ENCODE results near the gene GABRG3. TPM values are rescaled to one million over a fixed set of nuclear protein-coding genes. Genes with fewer than 3 reads are reported as not detected.

The GABRG3 gene
- total and polyA plus RNA-seq, 2 experiments from 2014 or later, result 0.10 to 1.4 TPM

DNA sequence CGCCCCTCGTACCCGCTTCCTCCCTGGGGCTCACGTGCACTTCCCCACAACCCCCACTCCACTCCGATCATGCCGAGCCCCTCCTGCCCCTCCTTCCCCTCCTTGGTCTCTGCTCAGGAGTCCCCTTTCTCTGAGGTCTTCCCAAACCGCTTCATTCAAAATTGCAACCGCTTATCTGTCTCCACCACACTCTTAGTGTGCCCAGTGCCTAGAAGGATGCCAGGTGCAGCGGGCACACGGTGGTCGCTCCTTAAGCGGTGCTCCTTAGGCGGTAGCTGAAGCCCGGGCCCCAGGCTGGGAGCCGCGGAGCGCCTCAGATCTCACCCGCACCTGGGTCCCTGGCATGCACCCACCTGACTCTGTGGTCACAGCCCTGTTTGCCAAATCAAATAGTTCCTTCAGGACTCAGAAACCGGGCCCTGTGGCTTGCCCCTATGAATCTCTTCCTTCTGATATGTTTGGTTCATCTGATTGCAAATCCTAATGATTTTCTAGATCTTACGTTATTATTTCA, 603.6 kb downstream of the GABRG3 start (continued):
- TF ChIP-seq, protein P1, sequence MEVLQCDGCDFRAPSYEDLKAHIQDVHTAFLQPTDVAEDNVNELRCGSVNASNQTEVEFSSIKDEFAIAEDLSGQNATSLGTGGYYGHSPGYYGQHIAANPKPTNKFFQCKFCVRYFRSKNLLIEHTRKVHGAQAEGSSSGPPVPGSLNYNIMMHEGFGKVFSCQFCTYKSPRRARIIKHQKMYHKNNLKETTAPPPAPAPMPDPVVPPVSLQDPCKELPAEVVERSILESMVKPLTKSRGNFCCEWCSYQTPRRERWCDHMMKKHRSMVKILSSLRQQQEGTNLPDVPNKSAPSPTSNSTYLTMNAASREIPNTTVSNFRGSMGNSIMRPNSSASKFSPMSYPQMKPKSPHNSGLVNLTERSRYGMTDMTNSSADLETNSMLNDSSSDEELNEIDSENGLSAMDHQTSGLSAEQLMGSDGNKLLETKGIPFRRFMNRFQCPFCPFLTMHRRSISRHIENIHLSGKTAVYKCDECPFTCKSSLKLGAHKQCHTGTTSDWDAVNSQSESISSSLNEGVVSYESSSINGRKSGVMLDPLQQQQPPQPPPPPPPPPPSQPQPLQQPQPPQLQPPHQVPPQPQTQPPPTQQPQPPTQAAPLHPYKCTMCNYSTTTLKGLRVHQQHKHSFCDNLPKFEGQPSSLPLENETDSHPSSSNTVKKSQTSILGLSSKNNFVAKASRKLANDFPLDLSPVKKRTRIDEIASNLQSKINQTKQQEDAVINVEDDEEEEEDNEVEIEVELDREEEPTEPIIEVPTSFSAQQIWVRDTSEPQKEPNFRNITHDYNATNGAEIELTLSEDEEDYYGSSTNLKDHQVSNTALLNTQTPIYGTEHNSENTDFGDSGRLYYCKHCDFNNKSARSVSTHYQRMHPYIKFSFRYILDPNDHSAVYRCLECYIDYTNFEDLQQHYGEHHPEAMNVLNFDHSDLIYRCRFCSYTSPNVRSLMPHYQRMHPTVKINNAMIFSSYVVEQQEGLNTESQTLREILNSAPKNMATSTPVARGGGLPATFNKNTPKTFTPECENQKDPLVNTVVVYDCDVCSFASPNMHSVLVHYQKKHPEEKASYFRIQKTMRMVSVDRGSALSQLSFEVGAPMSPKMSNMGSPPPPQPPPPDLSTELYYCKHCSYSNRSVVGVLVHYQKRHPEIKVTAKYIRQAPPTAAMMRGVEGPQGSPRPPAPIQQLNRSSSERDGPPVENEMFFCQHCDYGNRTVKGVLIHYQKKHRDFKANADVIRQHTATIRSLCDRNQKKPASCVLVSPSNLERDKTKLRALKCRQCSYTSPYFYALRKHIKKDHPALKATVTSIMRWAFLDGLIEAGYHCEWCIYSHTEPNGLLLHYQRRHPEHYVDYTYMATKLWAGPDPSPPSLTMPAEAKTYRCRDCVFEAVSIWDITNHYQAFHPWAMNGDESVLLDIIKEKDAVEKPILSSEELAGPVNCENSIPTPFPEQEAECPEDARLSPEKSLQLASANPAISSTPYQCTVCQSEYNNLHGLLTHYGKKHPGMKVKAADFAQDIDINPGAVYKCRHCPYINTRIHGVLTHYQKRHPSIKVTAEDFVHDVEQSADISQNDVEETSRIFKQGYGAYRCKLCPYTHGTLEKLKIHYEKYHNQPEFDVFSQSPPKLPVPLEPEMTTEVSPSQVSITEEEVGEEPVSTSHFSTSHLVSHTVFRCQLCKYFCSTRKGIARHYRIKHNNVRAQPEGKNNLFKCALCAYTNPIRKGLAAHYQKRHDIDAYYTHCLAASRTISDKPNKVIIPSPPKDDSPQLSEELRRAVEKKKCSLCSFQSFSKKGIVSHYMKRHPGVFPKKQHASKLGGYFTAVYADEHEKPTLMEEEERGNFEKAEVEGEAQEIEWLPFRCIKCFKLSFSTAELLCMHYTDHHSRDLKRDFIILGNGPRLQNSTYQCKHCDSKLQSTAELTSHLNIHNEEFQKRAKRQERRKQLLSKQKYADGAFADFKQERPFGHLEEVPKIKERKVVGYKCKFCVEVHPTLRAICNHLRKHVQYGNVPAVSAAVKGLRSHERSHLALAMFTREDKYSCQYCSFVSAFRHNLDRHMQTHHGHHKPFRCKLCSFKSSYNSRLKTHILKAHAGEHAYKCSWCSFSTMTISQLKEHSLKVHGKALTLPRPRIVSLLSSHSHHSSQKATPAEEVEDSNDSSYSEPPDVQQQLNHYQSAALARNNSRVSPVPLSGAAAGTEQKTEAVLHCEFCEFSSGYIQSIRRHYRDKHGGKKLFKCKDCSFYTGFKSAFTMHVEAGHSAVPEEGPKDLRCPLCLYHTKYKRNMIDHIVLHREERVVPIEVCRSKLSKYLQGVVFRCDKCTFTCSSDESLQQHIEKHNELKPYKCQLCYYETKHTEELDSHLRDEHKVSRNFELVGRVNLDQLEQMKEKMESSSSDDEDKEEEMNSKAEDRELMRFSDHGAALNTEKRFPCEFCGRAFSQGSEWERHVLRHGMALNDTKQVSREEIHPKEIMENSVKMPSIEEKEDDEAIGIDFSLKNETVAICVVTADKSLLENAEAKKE (CRISPR knock-in tag; IDR thresholded peaks at IDR 0.05), result no peak
- TF ChIP-seq JUNB (IDR thresholded peaks at IDR 0.05; ENCODE audit: unreplicated experiment) (no peak), ZNF331 (CRISPR knock-in tag; IDR thresholded peaks at IDR 0.05; ENCODE audit: low read depth) (no peak), NANOG (IDR thresholded peaks at IDR 0.05; ENCODE audit: borderline replicate concordance) (no peak), ZNF114 (CRISPR knock-in tag; IDR thresholded peaks at IDR 0.05) (no peak), CREB1 (CRISPR knock-in tag; IDR thresholded peaks at IDR 0.05; ENCODE audit: low read depth) (no peak)
- TF ChIP-seq, protein P2, sequence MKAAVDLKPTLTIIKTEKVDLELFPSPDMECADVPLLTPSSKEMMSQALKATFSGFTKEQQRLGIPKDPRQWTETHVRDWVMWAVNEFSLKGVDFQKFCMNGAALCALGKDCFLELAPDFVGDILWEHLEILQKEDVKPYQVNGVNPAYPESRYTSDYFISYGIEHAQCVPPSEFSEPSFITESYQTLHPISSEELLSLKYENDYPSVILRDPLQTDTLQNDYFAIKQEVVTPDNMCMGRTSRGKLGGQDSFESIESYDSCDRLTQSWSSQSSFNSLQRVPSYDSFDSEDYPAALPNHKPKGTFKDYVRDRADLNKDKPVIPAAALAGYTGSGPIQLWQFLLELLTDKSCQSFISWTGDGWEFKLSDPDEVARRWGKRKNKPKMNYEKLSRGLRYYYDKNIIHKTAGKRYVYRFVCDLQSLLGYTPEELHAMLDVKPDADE (IDR thresholded peaks at IDR 0.05), result no peak

- ATAC-seq (no peak), DNase-seq (ENCODE audit: low spot score) (no peak)
- no peak overlapping the region for H3K4me3 ChIP-seq
- H3K27ac Mint-ChIP-seq, result no peak overlapping the region
- H3K79me2 ChIP-seq (replicated peaks; ENCODE audit: insufficient read depth), result no peaks in the 10 kb centered on the region
- H3K36me3 Mint-ChIP-seq (ENCODE audit: low read depth), result no peaks in the 10 kb centered on the region
- H3F3A ChIP-seq (replicated peaks; ENCODE audit: low read depth), result no peaks in the 10 kb centered on the region
- H4K20me1 ChIP-seq (replicated peaks; ENCODE audit: insufficient read depth), result no peaks in the 10 kb centered on the region
- no peaks in the 10 kb centered on the region for H3K4me1 ChIP-seq (ENCODE audit: insufficient read depth)
- peaks cover 2% of the 10 kb centered on the region; the same call in 2 of the 3 replicates for H3K4me1 Mint-ChIP-seq
- no peaks in the 10 kb centered on the region for H3K36me3 ChIP-seq (ENCODE audit: insufficient read depth)
- H3K9me2 ChIP-seq (ENCODE audit: insufficient read depth), result no peaks in the 10 kb centered on the region; the same call in none of the 2 replicates
- H3K4me2 ChIP-seq, result no peak overlapping the region
- H3K27me3 Mint-ChIP-seq (ENCODE audit: insufficient read depth, low read depth, poor library complexity), result peaks cover 3% of the 10 kb centered on the region
- H2AFZ ChIP-seq, result no peak overlapping the region
- H3K9me3 Mint-ChIP-seq, result no peaks in the 10 kb centered on the region
- H3K27ac ChIP-seq (ENCODE audit: low read depth), result no peak overlapping the region
- H3K27me3 ChIP-seq (ENCODE audit: insufficient read depth), result no peaks in the 10 kb centered on the region
- H3K4me3 Mint-ChIP-seq, result no peak overlapping the region
- TF ChIP-seq ZNF114 (CRISPR knock-in tag; IDR thresholded peaks at IDR 0.05) (no peak), ZNF331 (CRISPR knock-in tag; IDR thresholded peaks at IDR 0.05; ENCODE audit: low read depth) (no peak), NANOG (IDR thresholded peaks at IDR 0.05; ENCODE audit: borderline replicate concordance) (no peak), POLR2AphosphoS5 (IDR thresholded peaks at IDR 0.05; ENCODE audit: low read depth) (no peak), EZH2 (IDR thresholded peaks at IDR 0.05; ENCODE audit: low read depth, unreplicated experiment) (no peak), STAT1 (IDR thresholded peaks at IDR 0.05; ENCODE audit: unreplicated experiment) (no peak), EZH2phosphoT487 (IDR thresholded peaks at IDR 0.05; ENCODE audit: unreplicated experiment) (no peak)
- TF ChIP-seq, protein P3, sequence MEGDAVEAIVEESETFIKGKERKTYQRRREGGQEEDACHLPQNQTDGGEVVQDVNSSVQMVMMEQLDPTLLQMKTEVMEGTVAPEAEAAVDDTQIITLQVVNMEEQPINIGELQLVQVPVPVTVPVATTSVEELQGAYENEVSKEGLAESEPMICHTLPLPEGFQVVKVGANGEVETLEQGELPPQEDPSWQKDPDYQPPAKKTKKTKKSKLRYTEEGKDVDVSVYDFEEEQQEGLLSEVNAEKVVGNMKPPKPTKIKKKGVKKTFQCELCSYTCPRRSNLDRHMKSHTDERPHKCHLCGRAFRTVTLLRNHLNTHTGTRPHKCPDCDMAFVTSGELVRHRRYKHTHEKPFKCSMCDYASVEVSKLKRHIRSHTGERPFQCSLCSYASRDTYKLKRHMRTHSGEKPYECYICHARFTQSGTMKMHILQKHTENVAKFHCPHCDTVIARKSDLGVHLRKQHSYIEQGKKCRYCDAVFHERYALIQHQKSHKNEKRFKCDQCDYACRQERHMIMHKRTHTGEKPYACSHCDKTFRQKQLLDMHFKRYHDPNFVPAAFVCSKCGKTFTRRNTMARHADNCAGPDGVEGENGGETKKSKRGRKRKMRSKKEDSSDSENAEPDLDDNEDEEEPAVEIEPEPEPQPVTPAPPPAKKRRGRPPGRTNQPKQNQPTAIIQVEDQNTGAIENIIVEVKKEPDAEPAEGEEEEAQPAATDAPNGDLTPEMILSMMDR (conservative IDR thresholded peaks at IDR 0.05; ENCODE audit: low read depth in 2 of 2), result no peak
- TF ChIP-seq, protein P4, sequence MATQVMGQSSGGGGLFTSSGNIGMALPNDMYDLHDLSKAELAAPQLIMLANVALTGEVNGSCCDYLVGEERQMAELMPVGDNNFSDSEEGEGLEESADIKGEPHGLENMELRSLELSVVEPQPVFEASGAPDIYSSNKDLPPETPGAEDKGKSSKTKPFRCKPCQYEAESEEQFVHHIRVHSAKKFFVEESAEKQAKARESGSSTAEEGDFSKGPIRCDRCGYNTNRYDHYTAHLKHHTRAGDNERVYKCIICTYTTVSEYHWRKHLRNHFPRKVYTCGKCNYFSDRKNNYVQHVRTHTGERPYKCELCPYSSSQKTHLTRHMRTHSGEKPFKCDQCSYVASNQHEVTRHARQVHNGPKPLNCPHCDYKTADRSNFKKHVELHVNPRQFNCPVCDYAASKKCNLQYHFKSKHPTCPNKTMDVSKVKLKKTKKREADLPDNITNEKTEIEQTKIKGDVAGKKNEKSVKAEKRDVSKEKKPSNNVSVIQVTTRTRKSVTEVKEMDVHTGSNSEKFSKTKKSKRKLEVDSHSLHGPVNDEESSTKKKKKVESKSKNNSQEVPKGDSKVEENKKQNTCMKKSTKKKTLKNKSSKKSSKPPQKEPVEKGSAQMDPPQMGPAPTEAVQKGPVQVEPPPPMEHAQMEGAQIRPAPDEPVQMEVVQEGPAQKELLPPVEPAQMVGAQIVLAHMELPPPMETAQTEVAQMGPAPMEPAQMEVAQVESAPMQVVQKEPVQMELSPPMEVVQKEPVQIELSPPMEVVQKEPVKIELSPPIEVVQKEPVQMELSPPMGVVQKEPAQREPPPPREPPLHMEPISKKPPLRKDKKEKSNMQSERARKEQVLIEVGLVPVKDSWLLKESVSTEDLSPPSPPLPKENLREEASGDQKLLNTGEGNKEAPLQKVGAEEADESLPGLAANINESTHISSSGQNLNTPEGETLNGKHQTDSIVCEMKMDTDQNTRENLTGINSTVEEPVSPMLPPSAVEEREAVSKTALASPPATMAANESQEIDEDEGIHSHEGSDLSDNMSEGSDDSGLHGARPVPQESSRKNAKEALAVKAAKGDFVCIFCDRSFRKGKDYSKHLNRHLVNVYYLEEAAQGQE (IDR thresholded peaks at IDR 0.05; ENCODE audit: unreplicated experiment), result no peak
Measured at GRCh38 chr15:27575521-27575920, 604.5 kb downstream of the GABRG3 start.

Measured in GM23338 (cell line).